HepG2 (cell line): ENCODE measurements around the gene AKAP14. TPM values are rescaled to one million over a fixed set of nuclear protein-coding genes. Genes with fewer than 3 reads are reported as not detected.

Experiments
- ASH2L ChIP-seq: fragments of 300-600, 200-600 bp; sonication (generic); IDR thresholded peaks from 2 replicates; pipeline ENCODE4 v1.7.0; 2017; ENCODE audit warnings: low read depth, mild to moderate bottlenecking, moderate library complexity, mixed read lengths, low read length; ENCODE audit not compliant: insufficient read length
- JUNB ChIP-seq: sonication (generic); formaldehyde crosslinking; IDR thresholded peaks from 2 replicates; pipeline ENCODE4 v1.8.0; 2022; ENCODE audit warnings: missing genetic modification reagents, mild to moderate bottlenecking, borderline replicate concordance
- KAT7 ChIP-seq: IDR thresholded peaks from 2 replicates; pipeline ENCODE4 v1.6.1; 2018; ENCODE audit warnings: borderline replicate concordance, missing compliant biosample characterization
- RXRA ChIP-seq: sonication (generic); formaldehyde crosslinking; IDR thresholded peaks from 2 replicates; pipeline ENCODE4 v1.5.1; 2020; ENCODE audit warnings: missing genetic modification reagents
- ZFP36L1 ChIP-seq: sonication (generic); formaldehyde crosslinking; IDR thresholded peaks from 2 replicates; pipeline ENCODE4 v1.8.0; 2022; ENCODE audit warnings: mild to moderate bottlenecking, missing genetic modification reagents, moderate library complexity
- ZNF530 ChIP-seq: sonication (generic); formaldehyde crosslinking; IDR thresholded peaks from 2 replicates; pipeline ENCODE4 v1.5.0; 2020; ENCODE audit warnings: low read depth, mild to moderate bottlenecking, missing genetic modification reagents
- ZNF672 ChIP-seq: sonication (generic); formaldehyde crosslinking; IDR thresholded peaks from 2 replicates; pipeline ENCODE4 v1.8.1; 2022; ENCODE audit warnings: missing genetic modification reagents
- polyA plus RNA-seq, 8 experiments: library from polyadenylated mRNA; depleted of rRNA in 3 of 8; stranded (reverse) in 7 of 8; unstranded in 1 of 8; fragments of >200 nt; fragmentation: Illumina TruSeq in 4 of 8; extraction: Trizol in 4 of 8; gene quantifications; 2 replicates each; pipeline versions ENCODE4 v1.2.1 to v1.2.3, GENCODE V29; 2011 to 2016; ENCODE audit warnings: low read depth in 4 of 8, missing spikeins in 1 of 8, mixed read lengths in 1 of 8; ENCODE audit not compliant: insufficient read depth in 1 of 8
- total RNA-seq, 5 experiments: library from RNA; depleted of rRNA; stranded (reverse); fragments of >200 nt; fragmentation: Illumina TruSeq; extraction: Trizol; gene quantifications; 2 replicates each; pipeline ENCODE4 v1.2.3, GENCODE V29; 2016; ENCODE audit warnings: low read depth in 1 of 5
- TF ChIP-seq, protein P1 (sequence below): IDR thresholded peaks from 2 replicates; pipeline ENCODE4 v1.6.1; 2018; ENCODE audit warnings: missing genetic modification reagents, mild to moderate bottlenecking, missing compliant biosample characterization
- TF ChIP-seq, protein P2 (sequence below): sonication (generic); formaldehyde crosslinking; IDR thresholded peaks from 2 replicates; pipeline ENCODE4 v1.5.0; 2020; ENCODE audit warnings: mild to moderate bottlenecking, missing genetic modification reagents, borderline replicate concordance
- TF ChIP-seq, protein P3 (sequence below): sonication (generic); formaldehyde crosslinking; IDR thresholded peaks from 2 replicates; pipeline ENCODE4 v1.4.0; 2020; ENCODE audit warnings: mild to moderate bottlenecking, missing genetic modification reagents, borderline replicate concordance

Gene AKAP14
- total and polyA plus RNA-seq, 2 of the 13 experiments (the other 11 are each of a cell fraction or from before 2014, with no cell fraction given): 0.20 to 1.7 TPM

DNA sequence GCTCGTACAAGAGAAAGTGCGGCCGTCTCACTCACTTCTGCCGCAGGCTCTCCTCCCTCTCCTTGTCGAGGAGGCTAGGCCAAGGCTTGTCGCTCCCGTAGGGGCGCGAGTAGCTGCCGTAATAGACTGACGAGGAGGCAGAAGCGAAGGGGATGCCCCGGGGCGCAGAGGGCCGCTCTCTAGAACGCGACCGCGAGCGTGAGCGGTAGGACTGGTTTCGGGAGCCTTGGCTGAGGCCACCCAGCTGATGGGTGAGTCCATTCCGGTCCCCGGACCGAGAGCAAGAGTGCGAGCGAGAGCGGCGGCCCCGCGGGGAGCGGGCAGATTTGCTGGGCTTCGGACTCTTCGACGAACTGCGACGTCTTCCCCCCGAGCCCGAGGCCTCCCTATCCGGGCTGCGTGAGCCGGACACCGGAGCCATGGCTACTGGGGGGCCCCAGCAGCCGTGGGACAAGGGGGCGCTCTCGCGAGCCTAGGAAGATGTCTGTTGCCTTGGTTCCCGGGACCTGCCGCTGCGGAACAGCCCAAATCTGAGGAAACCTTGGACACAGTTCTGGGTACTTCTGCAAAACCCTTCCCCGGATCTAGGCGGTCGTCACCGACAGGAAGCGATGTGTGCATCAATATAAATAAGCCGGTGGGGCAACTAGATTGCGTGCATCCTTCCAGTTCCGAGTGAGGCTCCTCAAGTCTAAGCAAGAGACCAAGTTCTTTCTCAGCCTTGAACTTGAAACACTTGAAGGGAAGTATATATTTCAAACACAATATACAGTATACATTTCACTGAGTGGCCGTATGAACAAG, 47.7 kb downstream of the AKAP14 start, which contains the start of gene NKAP (continued):
- TF ChIP-seq, protein P1, sequence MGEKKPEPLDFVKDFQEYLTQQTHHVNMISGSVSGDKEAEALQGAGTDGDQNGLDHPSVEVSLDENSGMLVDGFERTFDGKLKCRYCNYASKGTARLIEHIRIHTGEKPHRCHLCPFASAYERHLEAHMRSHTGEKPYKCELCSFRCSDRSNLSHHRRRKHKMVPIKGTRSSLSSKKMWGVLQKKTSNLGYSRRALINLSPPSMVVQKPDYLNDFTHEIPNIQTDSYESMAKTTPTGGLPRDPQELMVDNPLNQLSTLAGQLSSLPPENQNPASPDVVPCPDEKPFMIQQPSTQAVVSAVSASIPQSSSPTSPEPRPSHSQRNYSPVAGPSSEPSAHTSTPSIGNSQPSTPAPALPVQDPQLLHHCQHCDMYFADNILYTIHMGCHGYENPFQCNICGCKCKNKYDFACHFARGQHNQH (CRISPR knock-in tag): peak; percentile 68
- TF ChIP-seq, protein P2, sequence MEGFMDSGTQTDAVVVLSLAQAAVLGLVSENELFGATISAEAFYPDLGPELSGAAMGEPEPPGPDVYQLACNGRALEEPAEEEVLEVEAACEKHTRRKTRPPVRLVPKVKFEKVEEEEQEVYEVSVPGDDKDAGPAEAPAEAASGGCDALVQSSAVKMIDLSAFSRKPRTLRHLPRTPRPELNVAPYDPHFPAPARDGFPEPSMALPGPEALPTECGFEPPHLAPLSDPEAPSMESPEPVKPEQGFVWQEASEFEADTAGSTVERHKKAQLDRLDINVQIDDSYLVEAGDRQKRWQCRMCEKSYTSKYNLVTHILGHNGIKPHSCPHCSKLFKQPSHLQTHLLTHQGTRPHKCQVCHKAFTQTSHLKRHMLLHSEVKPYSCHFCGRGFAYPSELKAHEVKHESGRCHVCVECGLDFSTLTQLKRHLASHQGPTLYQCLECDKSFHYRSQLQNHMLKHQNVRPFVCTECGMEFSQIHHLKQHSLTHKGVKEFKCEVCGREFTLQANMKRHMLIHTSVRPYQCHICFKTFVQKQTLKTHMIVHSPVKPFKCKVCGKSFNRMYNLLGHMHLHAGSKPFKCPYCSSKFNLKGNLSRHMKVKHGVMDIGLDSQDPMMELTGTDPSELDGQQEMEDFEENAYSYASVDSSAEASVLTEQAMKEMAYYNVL: peak; percentile 64; the same call in 1 of the 2 replicates
- TF ChIP-seq ZFP36L1 (CRISPR knock-in tag) (no peak), JUNB (CRISPR knock-in tag) (no peak), ZNF672 (CRISPR knock-in tag) (no peak), KAT7 (CRISPR knock-in tag) (no peak; the same call in 1 of the 2 replicates), ZNF530 (CRISPR knock-in tag) (no peak), RXRA (CRISPR knock-in tag) (peak; percentile 33; the same call in 1 of the 2 replicates), ASH2L (peak; percentile 87)
- TF ChIP-seq, protein P3, sequence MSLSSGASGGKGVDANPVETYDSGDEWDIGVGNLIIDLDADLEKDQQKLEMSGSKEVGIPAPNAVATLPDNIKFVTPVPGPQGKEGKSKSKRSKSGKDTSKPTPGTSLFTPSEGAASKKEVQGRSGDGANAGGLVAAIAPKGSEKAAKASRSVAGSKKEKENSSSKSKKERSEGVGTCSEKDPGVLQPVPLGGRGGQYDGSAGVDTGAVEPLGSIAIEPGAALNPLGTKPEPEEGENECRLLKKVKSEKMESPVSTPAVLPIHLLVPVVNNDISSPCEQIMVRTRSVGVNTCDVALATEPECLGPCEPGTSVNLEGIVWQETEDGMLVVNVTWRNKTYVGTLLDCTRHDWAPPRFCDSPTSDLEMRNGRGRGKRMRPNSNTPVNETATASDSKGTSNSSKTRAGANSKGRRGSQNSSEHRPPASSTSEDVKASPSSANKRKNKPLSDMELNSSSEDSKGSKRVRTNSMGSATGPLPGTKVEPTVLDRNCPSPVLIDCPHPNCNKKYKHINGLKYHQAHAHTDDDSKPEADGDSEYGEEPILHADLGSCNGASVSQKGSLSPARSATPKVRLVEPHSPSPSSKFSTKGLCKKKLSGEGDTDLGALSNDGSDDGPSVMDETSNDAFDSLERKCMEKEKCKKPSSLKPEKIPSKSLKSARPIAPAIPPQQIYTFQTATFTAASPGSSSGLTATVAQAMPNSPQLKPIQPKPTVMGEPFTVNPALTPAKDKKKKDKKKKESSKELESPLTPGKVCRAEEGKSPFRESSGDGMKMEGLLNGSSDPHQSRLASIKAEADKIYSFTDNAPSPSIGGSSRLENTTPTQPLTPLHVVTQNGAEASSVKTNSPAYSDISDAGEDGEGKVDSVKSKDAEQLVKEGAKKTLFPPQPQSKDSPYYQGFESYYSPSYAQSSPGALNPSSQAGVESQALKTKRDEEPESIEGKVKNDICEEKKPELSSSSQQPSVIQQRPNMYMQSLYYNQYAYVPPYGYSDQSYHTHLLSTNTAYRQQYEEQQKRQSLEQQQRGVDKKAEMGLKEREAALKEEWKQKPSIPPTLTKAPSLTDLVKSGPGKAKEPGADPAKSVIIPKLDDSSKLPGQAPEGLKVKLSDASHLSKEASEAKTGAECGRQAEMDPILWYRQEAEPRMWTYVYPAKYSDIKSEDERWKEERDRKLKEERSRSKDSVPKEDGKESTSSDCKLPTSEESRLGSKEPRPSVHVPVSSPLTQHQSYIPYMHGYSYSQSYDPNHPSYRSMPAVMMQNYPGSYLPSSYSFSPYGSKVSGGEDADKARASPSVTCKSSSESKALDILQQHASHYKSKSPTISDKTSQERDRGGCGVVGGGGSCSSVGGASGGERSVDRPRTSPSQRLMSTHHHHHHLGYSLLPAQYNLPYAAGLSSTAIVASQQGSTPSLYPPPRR: no peak
